ENCODE measurements around the gene GANC. TPM values are rescaled to one million over a fixed set of nuclear protein-coding genes. Genes with fewer than 3 reads are reported as not detected.

GANC gene
- total RNA-seq, 1 experiment from 2014 or later: 12.6 TPM

DNA sequence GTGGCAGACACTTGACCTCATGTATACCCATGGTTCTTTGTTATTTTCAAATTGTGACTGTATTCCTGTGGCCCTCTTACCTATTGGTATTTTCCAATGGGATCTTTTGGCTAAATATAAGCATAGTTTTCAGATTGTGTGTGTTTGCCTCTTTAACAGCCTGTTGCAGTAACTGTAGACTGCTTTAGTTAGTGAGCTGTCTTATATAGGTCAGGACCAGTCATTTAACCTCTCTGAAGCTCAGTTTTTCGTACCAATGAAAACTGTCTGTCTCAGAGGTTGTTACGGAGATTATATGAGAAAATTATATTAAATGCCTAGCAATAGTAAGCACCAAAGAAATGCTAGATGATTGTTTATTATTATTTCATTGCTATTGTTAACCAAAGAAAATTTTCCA lies 57.0 kb downstream of the GANC start:
- ChIA-PET CTCF (no interaction called here), POLR2A (no interaction called here)
- DNase-seq: no peak
- Mint-ChIP-seq H3K27me3 (ENCODE audit: insufficient read depth, unreplicated experiment) (no peaks in the 10 kb centered on the region), H3K4me1 (ENCODE audit: low read depth, unreplicated experiment) (no peaks in the 10 kb centered on the region), H3K4me3 (ENCODE audit: unreplicated experiment) (no peak overlapping the region), H3K9me3 (ENCODE audit: unreplicated experiment) (peaks cover 4% of the 10 kb centered on the region), H3K36me3 (ENCODE audit: insufficient read depth, unreplicated experiment) (no peaks in the 10 kb centered on the region), H3K27ac (ENCODE audit: unreplicated experiment) (no peak overlapping the region)
- no peaks in the 10 kb centered on the region for H3K9me3 ChIP-seq
- intact Hi-C loops (cut with micrococcal nuclease; ENCODE audit: unreplicated experiment): no loop called here
- H3K4me1 ChIP-seq: no peaks in the 10 kb centered on the region
- H3K36me3 ChIP-seq (ENCODE audit: control insufficient read depth, insufficient read depth, low read length): no peaks in the 10 kb centered on the region
- H3K27me3 ChIP-seq (replicated peaks; ENCODE audit: control insufficient read depth, insufficient read depth, low read length): no peaks in the 10 kb centered on the region
- TF ChIP-seq, protein P1, sequence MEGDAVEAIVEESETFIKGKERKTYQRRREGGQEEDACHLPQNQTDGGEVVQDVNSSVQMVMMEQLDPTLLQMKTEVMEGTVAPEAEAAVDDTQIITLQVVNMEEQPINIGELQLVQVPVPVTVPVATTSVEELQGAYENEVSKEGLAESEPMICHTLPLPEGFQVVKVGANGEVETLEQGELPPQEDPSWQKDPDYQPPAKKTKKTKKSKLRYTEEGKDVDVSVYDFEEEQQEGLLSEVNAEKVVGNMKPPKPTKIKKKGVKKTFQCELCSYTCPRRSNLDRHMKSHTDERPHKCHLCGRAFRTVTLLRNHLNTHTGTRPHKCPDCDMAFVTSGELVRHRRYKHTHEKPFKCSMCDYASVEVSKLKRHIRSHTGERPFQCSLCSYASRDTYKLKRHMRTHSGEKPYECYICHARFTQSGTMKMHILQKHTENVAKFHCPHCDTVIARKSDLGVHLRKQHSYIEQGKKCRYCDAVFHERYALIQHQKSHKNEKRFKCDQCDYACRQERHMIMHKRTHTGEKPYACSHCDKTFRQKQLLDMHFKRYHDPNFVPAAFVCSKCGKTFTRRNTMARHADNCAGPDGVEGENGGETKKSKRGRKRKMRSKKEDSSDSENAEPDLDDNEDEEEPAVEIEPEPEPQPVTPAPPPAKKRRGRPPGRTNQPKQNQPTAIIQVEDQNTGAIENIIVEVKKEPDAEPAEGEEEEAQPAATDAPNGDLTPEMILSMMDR (IDR thresholded peaks at IDR 0.05; ENCODE audit: insufficient read depth in 1 of 2, low read depth in 1 of 2, low read length in 1 of 2, severe bottlenecking in 1 of 2, unreplicated experiment in 1 of 2): no peak
- no TSS peak for BruUV-seq (replicated peaks)
- no peak overlapping the region for H3K4me3 ChIP-seq (ENCODE audit: low read depth, low read length)

DNA sequence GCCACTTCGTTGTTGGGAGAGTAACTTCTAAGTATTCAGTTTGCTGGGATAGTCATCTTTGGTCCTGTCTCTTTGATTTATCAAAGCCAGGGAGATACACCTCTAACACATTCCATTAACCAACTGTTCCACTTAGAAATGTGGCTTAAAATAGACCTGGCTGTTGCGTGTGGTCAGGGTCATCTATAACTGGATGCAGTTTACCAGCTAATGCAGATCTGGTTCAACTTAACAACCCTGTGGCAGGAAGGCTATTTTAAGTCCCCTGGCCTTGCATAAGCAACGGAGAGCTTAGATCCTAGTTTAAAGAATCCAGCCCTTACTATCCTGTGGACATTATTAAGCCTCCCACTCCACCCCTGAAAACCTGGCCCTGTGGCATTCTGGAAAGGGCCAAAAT lies 58.2 kb downstream of the GANC start:
- Mint-ChIP-seq H3K4me3 (ENCODE audit: unreplicated experiment) (no peak overlapping the region), H3K36me3 (ENCODE audit: insufficient read depth, unreplicated experiment) (no peaks in the 10 kb centered on the region), H3K27ac (ENCODE audit: unreplicated experiment) (no peak overlapping the region), H3K4me1 (ENCODE audit: low read depth, unreplicated experiment) (no peaks in the 10 kb centered on the region), H3K27me3 (ENCODE audit: insufficient read depth, unreplicated experiment) (no peaks in the 10 kb centered on the region), H3K9me3 (ENCODE audit: unreplicated experiment) (peaks cover 12% of the 10 kb centered on the region)
- no peaks in the 10 kb centered on the region for H3K4me1 ChIP-seq
- H3K36me3 ChIP-seq (ENCODE audit: control insufficient read depth, insufficient read depth, low read length): no peaks in the 10 kb centered on the region
- H3K27me3 ChIP-seq (replicated peaks; ENCODE audit: control insufficient read depth, insufficient read depth, low read length): no peaks in the 10 kb centered on the region
- TF ChIP-seq, protein P1 (IDR thresholded peaks at IDR 0.05; ENCODE audit: insufficient read depth in 1 of 2, low read depth in 1 of 2, low read length in 1 of 2, severe bottlenecking in 1 of 2, unreplicated experiment in 1 of 2): no peak
- BruUV-seq (replicated peaks): no TSS peak
- H3K4me3 ChIP-seq (ENCODE audit: low read depth, low read length): no peak overlapping the region
- ChIA-PET CTCF (no interaction called here), POLR2A (no interaction called here)
- intact Hi-C loops (cut with micrococcal nuclease; ENCODE audit: unreplicated experiment): no loop called here
- DNase-seq: no peak
- peaks cover 4% of the 10 kb centered on the region; the same call in 1 of the 2 replicates for H3K9me3 ChIP-seq

DNA sequence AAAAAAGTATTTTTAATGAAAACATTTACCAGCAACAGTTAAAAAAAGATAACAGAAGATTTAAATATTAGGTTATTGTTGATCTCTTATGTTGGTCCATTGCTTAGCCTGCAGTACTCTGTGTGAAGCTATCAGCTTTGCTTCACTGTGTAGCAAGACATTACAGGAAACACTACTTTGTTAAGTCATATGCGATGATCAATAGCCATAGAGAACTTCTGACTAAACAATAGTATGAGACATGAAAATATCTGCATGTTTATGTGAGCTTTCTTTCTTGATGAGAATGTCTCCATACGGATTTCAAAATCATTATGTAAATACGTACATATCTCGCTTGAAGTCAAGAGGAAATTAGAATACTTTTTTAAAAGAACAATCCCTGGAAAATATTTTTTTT lies 59.3 kb downstream of the GANC start:
- TF ChIP-seq, protein P1 (IDR thresholded peaks at IDR 0.05; ENCODE audit: insufficient read depth in 1 of 2, low read depth in 1 of 2, low read length in 1 of 2, severe bottlenecking in 1 of 2, unreplicated experiment in 1 of 2): no peak
- H3K9me3 ChIP-seq: peaks cover 8% of the 10 kb centered on the region
- no peaks in the 10 kb centered on the region for H3K27me3 ChIP-seq (replicated peaks; ENCODE audit: control insufficient read depth, insufficient read depth, low read length)
- peaks cover 12% of the 10 kb centered on the region for H3K9me3 Mint-ChIP-seq (ENCODE audit: unreplicated experiment)
- ChIA-PET POLR2A (no interaction called here), CTCF (no interaction called here)
- DNase-seq: no peak
- no peak overlapping the region for H3K4me3 ChIP-seq (ENCODE audit: low read depth, low read length)
- no TSS peak for BruUV-seq (replicated peaks)
- H3K36me3 Mint-ChIP-seq (ENCODE audit: insufficient read depth, unreplicated experiment): no peaks in the 10 kb centered on the region
- no peak overlapping the region for H3K4me3 Mint-ChIP-seq (ENCODE audit: unreplicated experiment)
- H3K27me3 Mint-ChIP-seq (ENCODE audit: insufficient read depth, unreplicated experiment): no peaks in the 10 kb centered on the region
- no peaks in the 10 kb centered on the region for H3K36me3 ChIP-seq (ENCODE audit: control insufficient read depth, insufficient read depth, low read length)
- no peak overlapping the region for H3K27ac Mint-ChIP-seq (ENCODE audit: unreplicated experiment)
- H3K4me1 ChIP-seq: no peaks in the 10 kb centered on the region
- intact Hi-C loops (cut with micrococcal nuclease; ENCODE audit: unreplicated experiment): no loop called here
- no peaks in the 10 kb centered on the region for H3K4me1 Mint-ChIP-seq (ENCODE audit: low read depth, unreplicated experiment)
